Measurements from ENCODE around the gene CHST14. TPM values are rescaled to one million over a fixed set of nuclear protein-coding genes. Genes with fewer than 3 reads are reported as not detected.

Gene CHST14
- total RNA-seq, 1 donor from 2014 or later: 25.7 TPM

GRCh38 chr15:40428185-40428584 is 42.6 kb upstream of the CHST14 start:
- H3K27me3 ChIP-seq (ENCODE audit: insufficient read depth, low read length): peaks cover 18% of the 10 kb centered on the region
- no peaks in the 10 kb centered on the region for H3K36me3 ChIP-seq (ENCODE audit: insufficient read depth, low read length)
- no peaks in the 10 kb centered on the region for H3K9me3 Mint-ChIP-seq (ENCODE audit: unreplicated experiment)
- H3K27ac Mint-ChIP-seq (ENCODE audit: unreplicated experiment): no peak overlapping the region
- H3K36me3 Mint-ChIP-seq (ENCODE audit: low read depth, unreplicated experiment): peaks cover 2% of the 10 kb centered on the region
- no peaks in the 10 kb centered on the region for H4K20me1 ChIP-seq (ENCODE audit: insufficient read depth, low read length)
- no peaks in the 10 kb centered on the region for H3K79me2 ChIP-seq (ENCODE audit: insufficient read depth, low read length)
- FAIRE-seq (no peak), DNase-seq (ENCODE audit: low read depth) (no peak)
- H3K4me1 ChIP-seq (ENCODE audit: insufficient read depth, low read length): no peaks in the 10 kb centered on the region
- H3K9ac ChIP-seq (ENCODE audit: low read length): no peak overlapping the region
- no peak overlapping the region for H2AFZ ChIP-seq (ENCODE audit: low read depth, low read length)
- H3K4me1 Mint-ChIP-seq (ENCODE audit: low read depth, unreplicated experiment): peaks cover 6% of the 10 kb centered on the region
- no peak overlapping the region for H3K4me2 ChIP-seq (ENCODE audit: low read length)
- TF ChIP-seq EZH2 (IDR thresholded peaks at IDR 0.05; ENCODE audit: insufficient read depth, low read length) (no peak), CTCF (IDR thresholded peaks at IDR 0.05; ENCODE audit: insufficient read depth, low read depth, low read length) (no peak)
- H3K4me3 Mint-ChIP-seq (ENCODE audit: unreplicated experiment): no peak overlapping the region
- no peak overlapping the region for H3K27ac ChIP-seq (ENCODE audit: low read depth, low read length)
- H3K9me3 ChIP-seq (ENCODE audit: insufficient read depth, low read depth, low read length): no peaks in the 10 kb centered on the region
- peaks cover 28% of the 10 kb centered on the region for H3K27me3 Mint-ChIP-seq (ENCODE audit: low read depth, unreplicated experiment)
- no peak overlapping the region for H3K4me3 ChIP-seq (ENCODE audit: insufficient read depth, low read depth, low read length)

GRCh38 chr15:40429068-40429710 is 41.6 kb upstream of the CHST14 start:
- DNase-seq (ENCODE audit: low read depth) (no peak), FAIRE-seq (no peak)
- no peak for TF ChIP-seq EZH2 (IDR thresholded peaks at IDR 0.05; ENCODE audit: insufficient read depth, low read length)
- no peak for TF ChIP-seq CTCF (IDR thresholded peaks at IDR 0.05; ENCODE audit: insufficient read depth, low read depth, low read length)
- Mint-ChIP-seq H3K27me3 (ENCODE audit: low read depth, unreplicated experiment) (peaks cover 35% of the 10 kb centered on the region), H3K4me3 (ENCODE audit: unreplicated experiment) (no peak overlapping the region), H3K9me3 (ENCODE audit: unreplicated experiment) (no peaks in the 10 kb centered on the region), H3K27ac (ENCODE audit: unreplicated experiment) (no peak overlapping the region), H3K4me1 (ENCODE audit: low read depth, unreplicated experiment) (peaks cover 6% of the 10 kb centered on the region), H3K36me3 (ENCODE audit: low read depth, unreplicated experiment) (peaks cover 2% of the 10 kb centered on the region)
- H3K36me3 ChIP-seq (ENCODE audit: insufficient read depth, low read length): no peaks in the 10 kb centered on the region
- no peak overlapping the region for H3K4me2 ChIP-seq (ENCODE audit: low read length)
- no peaks in the 10 kb centered on the region for H4K20me1 ChIP-seq (ENCODE audit: insufficient read depth, low read length)
- H3K79me2 ChIP-seq (ENCODE audit: insufficient read depth, low read length): no peaks in the 10 kb centered on the region
- no peak overlapping the region for H2AFZ ChIP-seq (ENCODE audit: low read depth, low read length)
- peaks cover 28% of the 10 kb centered on the region for H3K27me3 ChIP-seq (ENCODE audit: insufficient read depth, low read length)
- no peaks in the 10 kb centered on the region for H3K4me1 ChIP-seq (ENCODE audit: insufficient read depth, low read length)
- H3K9ac ChIP-seq (ENCODE audit: low read length): no peak overlapping the region
- H3K9me3 ChIP-seq (ENCODE audit: insufficient read depth, low read depth, low read length): no peaks in the 10 kb centered on the region
- H3K4me3 ChIP-seq (ENCODE audit: insufficient read depth, low read depth, low read length): no peak overlapping the region
- H3K27ac ChIP-seq (ENCODE audit: low read depth, low read length): no peak overlapping the region

GRCh38 chr15:40430271-40430805 is 40.4 kb upstream of the CHST14 start:
- H3K79me2 ChIP-seq (ENCODE audit: insufficient read depth, low read length): no peaks in the 10 kb centered on the region
- Mint-ChIP-seq H3K4me1 (ENCODE audit: low read depth, unreplicated experiment) (peaks cover 6% of the 10 kb centered on the region), H3K9me3 (ENCODE audit: unreplicated experiment) (no peaks in the 10 kb centered on the region), H3K36me3 (ENCODE audit: low read depth, unreplicated experiment) (peaks cover 1% of the 10 kb centered on the region), H3K27ac (ENCODE audit: unreplicated experiment) (no peak overlapping the region), H3K27me3 (ENCODE audit: low read depth, unreplicated experiment) (peaks cover 43% of the 10 kb centered on the region), H3K4me3 (ENCODE audit: unreplicated experiment) (no peak overlapping the region)
- H3K27me3 ChIP-seq (ENCODE audit: insufficient read depth, low read length): peaks cover 39% of the 10 kb centered on the region
- no peaks in the 10 kb centered on the region for H4K20me1 ChIP-seq (ENCODE audit: insufficient read depth, low read length)
- no peaks in the 10 kb centered on the region for H3K36me3 ChIP-seq (ENCODE audit: insufficient read depth, low read length)
- H2AFZ ChIP-seq (ENCODE audit: low read depth, low read length): no peak overlapping the region
- H3K4me2 ChIP-seq (ENCODE audit: low read length): no peak overlapping the region
- no peak overlapping the region for H3K27ac ChIP-seq (ENCODE audit: low read depth, low read length)
- H3K4me3 ChIP-seq (ENCODE audit: insufficient read depth, low read depth, low read length): no peak overlapping the region
- H3K9ac ChIP-seq (ENCODE audit: low read length): no peak overlapping the region
- TF ChIP-seq EZH2 (IDR thresholded peaks at IDR 0.05; ENCODE audit: insufficient read depth, low read length) (no peak), CTCF (IDR thresholded peaks at IDR 0.05; ENCODE audit: insufficient read depth, low read depth, low read length) (no peak)
- no peaks in the 10 kb centered on the region for H3K4me1 ChIP-seq (ENCODE audit: insufficient read depth, low read length)
- FAIRE-seq: no peak
- H3K9me3 ChIP-seq (ENCODE audit: insufficient read depth, low read depth, low read length): no peaks in the 10 kb centered on the region
- DNase-seq (ENCODE audit: low read depth): peak; percentile 18
